ENCODE data around the gene HSDL2. TPM values are rescaled to one million over a fixed set of nuclear protein-coding genes. Genes with fewer than 3 reads are reported as not detected.

The HSDL2 gene
- total and polyA plus RNA-seq, 2 of the 4 experiments (the other 2 are of a cell fraction), result 17.7 to 65.8 TPM

GRCh38 chr9:112433499-112434392 lies 53.8 kb downstream of the HSDL2 start:
- H3K14ac ChIP-seq (replicated peaks; ENCODE audit: low read depth, low read length), result no peak overlapping the region
- H3K9ac ChIP-seq (ENCODE audit: low read depth, low read length), result no peak overlapping the region
- no peak overlapping the region for H3K23ac ChIP-seq (ENCODE audit: low read depth, low read length)
- no peak for ATAC-seq (ENCODE audit: low read depth)
- peaks cover 10% of the 10 kb centered on the region for H3K9me1 ChIP-seq (ENCODE audit: insufficient read depth, low read length)
- H3K18ac ChIP-seq (ENCODE audit: low read depth, low read length), result no peak overlapping the region
- in situ Hi-C loops (cut with MboI; ENCODE audit: low sequenced_read_pairs) (no loop called here), intact Hi-C loops (cut with micrococcal nuclease) (no loop called here), dilution Hi-C loops (cut with HindIII; ENCODE audit: low sequenced_read_pairs, unreplicated experiment) (no loop called here)
- no peak overlapping the region for H2AFZ ChIP-seq (replicated peaks; ENCODE audit: low read length, poor library complexity)
- H3K4me3 ChIP-seq (ENCODE audit: insufficient read depth, low read depth, low read length), result no peak overlapping the region
- no peaks in the 10 kb centered on the region for H3K27me3 ChIP-seq (ENCODE audit: control insufficient read depth, insufficient read depth, low read length)
- H3K9me3 ChIP-seq (ENCODE audit: control insufficient read depth, insufficient read depth, low read length), result no peaks in the 10 kb centered on the region
- no peak overlapping the region for H2AK5ac ChIP-seq (ENCODE audit: low read depth, low read length)
- no peak overlapping the region for H2AK9ac ChIP-seq (replicated peaks; ENCODE audit: low read depth, low read length, poor library complexity)
- no peak overlapping the region for H3K56ac ChIP-seq (ENCODE audit: extremely low read depth, insufficient read depth, low read length)
- WGBS, 2 experiments (ENCODE audit: extremely low coverage in 2 of 2, insufficient read length in 1 of 2), result no CpG with 5 or more reads among the region's 5 CpGs
- no peaks in the 10 kb centered on the region for H3K79me1 ChIP-seq (ENCODE audit: low read depth in 1 of 2, low read length in 2 of 2)
- no peak overlapping the region for H2BK15ac ChIP-seq (ENCODE audit: low read depth, low read length)
- no peak overlapping the region for H4K91ac ChIP-seq (ENCODE audit: insufficient read depth, low read depth, low read length)
- H2BK20ac ChIP-seq (ENCODE audit: low read depth, low read length), result no peak overlapping the region
- H4K5ac ChIP-seq (ENCODE audit: low read depth, low read length), result no peak overlapping the region
- ChIA-PET POLR2A (ENCODE audit: unreplicated experiment) (no interaction called here), CTCF (no interaction called here)
- H3K27ac ChIP-seq (ENCODE audit: insufficient read depth, low read length), result no peak overlapping the region
- peaks cover 10% of the 10 kb centered on the region for H3K36me3 ChIP-seq (ENCODE audit: control insufficient read depth, insufficient read depth, low read length)
- DNase-seq, result no peak
- no peaks in the 10 kb centered on the region for H4K20me1 ChIP-seq (ENCODE audit: insufficient read depth, low read length)
- no peak overlapping the region for H4K8ac ChIP-seq (ENCODE audit: low read depth in 2 of 2, low read length in 2 of 2)
- no TSS peak for BruUV-seq (replicated peaks)
- H3K4ac ChIP-seq (ENCODE audit: low read depth, low read length), result no peak overlapping the region
- H2BK120ac ChIP-seq (ENCODE audit: low read depth, low read length), result no peak overlapping the region
- H3K4me1 ChIP-seq (ENCODE audit: control insufficient read depth, insufficient read depth, low read length), result no peaks in the 10 kb centered on the region
- no peak overlapping the region for H2BK5ac ChIP-seq (ENCODE audit: low read depth, low read length, poor library complexity, severe bottlenecking)
- no peak overlapping the region for H3K4me2 ChIP-seq (ENCODE audit: low read depth, low read length)
- TF ChIP-seq POLR2A (IDR thresholded peaks at IDR 0.05; ENCODE audit: low read depth, low read length), result no peak
- TF ChIP-seq RFX5 (IDR thresholded peaks at IDR 0.05; ENCODE audit: low read depth, low read length), result no peak
- no peak for TF ChIP-seq BHLHE40 (IDR thresholded peaks at IDR 0.05; ENCODE audit: low read depth, low read length)
- TF ChIP-seq RAD21 (IDR thresholded peaks at IDR 0.05; ENCODE audit: low read length), result no peak
- no peak for TF ChIP-seq RCOR1 (IDR thresholded peaks at IDR 0.05; ENCODE audit: insufficient replicate concordance, low read length)
- no peak for TF ChIP-seq NFE2L2 (IDR thresholded peaks at IDR 0.05; ENCODE audit: low read depth, low read length)
- no peak for TF ChIP-seq MAFK (IDR thresholded peaks at IDR 0.05; ENCODE audit: low read depth, low read length)
- TF ChIP-seq ELK1 (IDR thresholded peaks at IDR 0.05; ENCODE audit: borderline replicate concordance, low read depth, low read length), result no peak
- TF ChIP-seq CHD1 (IDR thresholded peaks at IDR 0.05; ENCODE audit: low read depth, low read length), result no peak
- TF ChIP-seq USF2 (IDR thresholded peaks at IDR 0.05; ENCODE audit: low read depth, low read length), result no peak
- TF ChIP-seq MAZ (IDR thresholded peaks at IDR 0.05; ENCODE audit: borderline replicate concordance, low read depth, low read length), result no peak
- TF ChIP-seq CEBPB (IDR thresholded peaks at IDR 0.05; ENCODE audit: low read depth, low read length), result no peak
- no peak for TF ChIP-seq MXI1 (IDR thresholded peaks at IDR 0.05; ENCODE audit: borderline replicate concordance, low read depth, low read length)
- TF ChIP-seq FOS (IDR thresholded peaks at IDR 0.05; ENCODE audit: low read depth, low read length), result no peak
- TF ChIP-seq CTCF (conservative IDR thresholded peaks at IDR 0.05; ENCODE audit: low read depth, low read length), result no peak
